Medulla oblongata (tissue), 1 donor: ENCODE results near the gene PDE7B.
A peak's percentile ranks its signal among the peaks of the same experiment; 100 is the strongest.

Source experiments
- DNase-seq: peaks from one replicate; pipeline ENCODE4 v3.0.0-alpha.2; 2015; ENCODE audit errors: extremely low spot score

Gene PDE7B

DNA sequence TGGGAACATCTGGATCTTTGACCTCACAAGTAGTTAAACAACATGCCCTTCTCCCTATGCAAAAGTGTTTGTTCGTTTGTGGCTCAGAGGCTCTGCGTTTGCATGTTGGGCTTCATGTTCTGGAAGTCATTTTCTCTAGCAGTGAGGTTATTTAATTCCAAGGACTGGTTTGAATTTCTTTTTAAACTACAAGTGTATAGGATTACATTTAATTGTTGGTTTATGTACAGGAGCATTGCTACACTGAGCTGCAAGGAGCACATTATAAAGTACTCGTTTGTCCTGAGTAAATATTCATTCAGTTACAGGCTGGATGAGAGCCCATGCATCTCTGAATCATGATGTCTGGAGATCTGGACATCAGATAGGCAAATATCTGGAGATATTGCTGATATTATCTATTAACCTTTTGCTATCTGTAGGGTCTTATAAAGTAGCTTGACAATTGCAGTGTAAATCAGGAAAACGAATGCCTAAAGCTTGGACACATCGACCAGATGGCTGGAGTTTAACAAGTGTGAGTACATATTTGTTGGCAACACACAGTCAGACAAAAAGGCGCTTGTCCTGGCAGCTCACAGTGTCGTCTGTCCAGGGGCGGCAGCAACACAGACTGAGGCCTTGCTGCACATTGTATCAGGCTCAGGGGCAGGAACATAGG lies 84.6 kb downstream of the PDE7B start:
- DNase-seq = peak; percentile 51

DNA sequence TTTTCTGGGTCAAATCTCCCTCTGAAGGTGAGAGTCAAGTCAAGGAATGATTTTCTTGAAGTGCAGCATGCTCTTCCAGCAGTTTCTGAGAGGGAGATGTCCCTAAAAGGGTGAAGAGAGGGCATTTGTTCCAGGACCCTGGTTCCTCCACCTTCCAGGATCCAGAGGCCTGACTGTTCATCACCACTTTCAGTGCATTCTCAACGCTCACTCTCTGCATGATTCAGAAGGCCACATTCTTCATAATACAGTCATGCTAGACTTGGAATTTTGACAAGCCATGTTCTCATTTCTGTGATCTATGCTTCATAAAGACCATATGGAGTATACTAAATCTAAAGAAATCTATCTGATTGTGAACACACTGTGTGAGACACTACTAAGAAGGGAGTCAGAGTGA lies 85.1 kb downstream of the PDE7B start:
- DNase-seq = no peak

DNA sequence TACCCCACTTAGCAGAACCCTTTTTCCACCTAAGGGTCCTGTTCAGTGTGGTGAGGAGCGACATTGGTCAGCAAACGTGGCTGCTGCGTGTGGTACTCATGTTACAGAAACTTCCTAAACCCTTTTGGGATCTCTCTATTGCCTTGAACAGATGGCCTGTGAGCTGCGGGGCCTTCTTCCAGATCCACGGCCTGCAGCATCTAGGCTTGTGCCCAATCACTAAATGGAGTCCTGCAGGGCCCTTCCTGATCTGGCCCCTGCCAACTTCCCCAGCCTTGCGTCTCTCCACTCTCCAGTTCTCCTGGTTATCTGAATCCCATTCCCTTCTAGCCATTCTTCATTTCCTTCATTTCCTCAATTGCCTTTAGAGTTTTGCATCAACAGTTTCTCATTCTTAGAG lies 85.6 kb downstream of the PDE7B start:
- DNase-seq = no peak

DNA sequence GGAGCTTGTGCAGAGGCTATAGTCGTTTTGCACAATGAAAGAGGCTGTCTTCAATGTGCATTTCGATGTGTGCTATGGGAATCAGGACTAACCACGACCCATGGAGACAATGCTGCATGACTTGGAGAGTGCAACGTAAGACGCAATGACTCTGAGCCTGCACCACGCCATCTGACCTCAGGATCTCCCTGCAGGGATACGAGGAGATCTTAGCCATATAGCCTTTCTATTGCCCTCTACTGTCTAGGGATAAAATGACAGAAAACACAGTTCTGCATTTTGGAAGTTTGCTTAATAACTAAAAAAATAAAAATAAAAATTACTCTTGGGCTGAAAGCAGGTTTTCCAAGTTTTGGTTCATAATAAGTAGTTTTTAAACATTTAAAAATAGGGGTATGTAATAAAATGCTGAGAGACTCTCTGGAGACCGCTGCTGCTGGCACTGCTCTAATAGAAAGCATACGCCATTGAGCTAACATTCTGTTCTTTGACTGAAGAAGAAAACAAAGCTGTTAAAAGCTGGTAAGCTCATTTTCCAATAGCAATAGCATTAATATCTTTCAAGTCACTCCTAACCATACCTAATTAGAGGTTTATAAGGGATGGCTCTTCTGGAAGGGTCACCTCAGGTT lies 87.2 kb downstream of the PDE7B start:
- DNase-seq = peak; percentile 32

DNA sequence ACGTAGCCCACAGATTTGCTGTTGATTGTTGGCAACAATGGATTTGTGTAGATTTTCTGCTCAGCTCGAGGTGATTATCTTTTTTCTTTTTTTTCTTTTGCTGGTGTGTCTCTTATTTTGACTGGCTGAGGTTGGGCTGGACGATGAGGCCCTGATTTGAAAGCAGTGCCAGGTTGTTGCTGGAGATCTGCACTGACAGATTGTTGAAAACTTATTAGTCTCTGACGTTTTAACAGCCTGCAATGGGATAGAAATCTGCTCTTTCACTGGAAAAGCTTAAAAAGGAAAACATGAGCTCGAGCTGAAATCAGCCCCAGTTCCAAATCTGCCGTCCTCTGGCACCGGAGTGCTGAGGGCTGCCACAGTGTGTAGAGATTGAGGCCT lies 87.7 kb downstream of the PDE7B start:
- DNase-seq = peak; percentile 11

DNA sequence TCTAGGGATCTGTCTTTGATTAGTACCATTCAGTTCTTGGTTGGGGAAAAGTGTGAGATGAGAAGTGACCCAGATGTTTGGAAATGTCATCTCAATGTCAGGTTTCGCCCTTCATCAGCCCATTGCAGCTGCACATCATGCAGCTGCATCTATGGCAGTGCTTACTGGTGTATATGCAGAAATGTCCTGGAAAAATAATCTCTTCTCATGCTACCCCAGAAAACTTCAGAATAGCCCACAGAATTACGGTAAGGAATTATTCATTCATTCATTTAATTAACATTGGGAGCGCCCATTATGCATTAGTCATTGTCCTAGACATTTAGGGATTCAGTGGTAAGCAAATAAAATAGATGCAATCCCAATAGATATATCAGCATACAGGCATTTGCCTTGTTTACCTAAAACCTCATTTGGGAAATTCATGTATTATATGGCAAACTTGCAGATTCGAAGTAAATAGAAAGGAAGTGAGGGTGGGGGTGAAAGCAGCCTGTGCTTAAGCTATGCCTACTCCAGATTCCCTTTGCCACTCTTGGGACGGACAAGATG lies 89.2 kb downstream of the PDE7B start:
- DNase-seq = no peak

DNA sequence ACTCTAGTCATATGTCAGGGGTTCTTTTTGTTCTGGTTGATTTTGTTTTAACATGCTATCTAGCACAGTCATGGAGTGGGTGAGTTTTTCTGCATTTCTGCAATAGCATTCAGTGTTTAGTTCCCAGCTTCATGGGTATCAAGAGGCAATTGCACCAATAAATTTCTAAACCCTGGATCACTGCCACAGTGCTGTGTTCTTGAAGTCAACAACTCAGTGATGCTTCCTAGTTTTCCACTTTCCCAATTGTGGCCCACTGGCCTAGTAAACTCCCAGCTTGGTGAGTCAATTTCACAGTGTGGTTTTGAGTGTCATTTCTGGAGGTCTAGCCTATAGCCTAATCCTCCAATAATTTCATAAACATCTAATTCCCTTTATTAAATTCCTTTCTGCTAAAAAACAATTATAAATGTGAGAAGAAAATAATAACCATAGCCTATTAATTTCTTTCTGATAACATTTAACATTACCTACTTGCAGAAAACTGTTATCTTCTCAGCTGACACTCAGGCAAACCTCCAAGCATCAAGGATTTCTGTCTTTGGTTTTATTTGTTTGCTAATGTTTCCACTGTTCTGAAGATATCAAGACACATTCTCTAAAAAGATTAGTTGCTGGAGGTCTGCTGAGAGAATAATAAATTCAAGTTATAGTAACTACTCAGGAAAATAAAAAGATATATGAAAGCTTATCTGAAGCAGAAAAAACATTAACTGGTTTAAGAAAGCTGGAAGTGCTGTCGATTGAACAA lies 89.9 kb downstream of the PDE7B start:
- DNase-seq = no peak

DNA sequence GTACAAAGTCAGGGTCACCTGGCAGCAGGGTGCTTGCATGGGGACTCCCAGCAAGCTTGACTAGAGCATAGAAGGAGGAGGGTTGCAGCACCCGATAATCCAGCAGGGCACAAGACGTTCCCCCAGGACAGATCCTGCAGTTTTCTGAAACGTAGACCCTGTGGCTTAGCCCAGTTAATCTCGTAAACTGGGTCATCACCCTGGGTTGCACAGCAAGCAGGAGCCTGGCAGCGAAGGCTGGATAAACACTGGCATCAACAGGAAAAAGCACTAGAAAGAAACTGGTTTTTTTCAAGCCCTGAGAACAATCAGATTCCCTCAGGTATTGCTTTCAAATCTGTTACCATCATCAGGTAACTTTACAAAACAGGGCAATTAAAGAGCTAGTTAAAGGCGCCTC lies 92.6 kb downstream of the PDE7B start:
- DNase-seq = no peak

DNA sequence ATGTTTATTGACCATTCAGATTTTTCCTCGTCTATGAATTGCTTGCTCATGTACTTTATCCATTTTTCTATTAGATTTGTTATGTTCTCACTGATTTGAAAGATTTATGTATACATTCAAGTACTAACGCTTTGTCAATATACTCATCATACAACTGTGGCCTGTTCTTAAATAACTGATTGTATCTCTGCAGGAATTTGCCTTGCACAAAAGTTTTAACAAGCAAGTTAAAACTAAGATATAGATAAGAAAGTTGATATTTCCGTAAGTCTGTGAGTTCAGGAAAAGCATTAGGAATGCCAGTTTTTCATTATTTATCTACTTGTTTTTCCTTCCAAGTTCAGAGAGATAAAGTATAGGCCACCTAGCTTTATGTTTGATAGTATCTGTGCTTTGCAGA lies 95.2 kb downstream of the PDE7B start:
- DNase-seq = no peak

DNA sequence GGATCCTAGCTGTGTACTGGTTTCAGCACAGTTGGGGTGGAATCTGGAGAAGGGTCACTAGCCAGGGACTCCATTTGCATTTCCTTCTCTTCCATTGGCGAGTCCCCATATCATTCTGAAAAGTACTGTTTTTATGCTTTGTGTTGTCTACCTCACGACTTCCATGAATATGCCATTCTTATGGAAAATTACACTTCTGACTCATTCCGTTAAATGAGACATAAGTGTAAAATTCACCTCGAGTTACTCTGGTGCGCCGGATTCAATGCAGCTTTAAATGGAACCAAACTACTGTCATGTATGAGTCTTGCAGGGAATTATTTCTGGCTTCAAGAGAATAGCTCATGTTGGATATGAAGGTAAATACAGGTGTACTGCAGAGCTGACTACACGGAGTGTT lies 99.2 kb downstream of the PDE7B start:
- no peak for DNase-seq

DNA sequence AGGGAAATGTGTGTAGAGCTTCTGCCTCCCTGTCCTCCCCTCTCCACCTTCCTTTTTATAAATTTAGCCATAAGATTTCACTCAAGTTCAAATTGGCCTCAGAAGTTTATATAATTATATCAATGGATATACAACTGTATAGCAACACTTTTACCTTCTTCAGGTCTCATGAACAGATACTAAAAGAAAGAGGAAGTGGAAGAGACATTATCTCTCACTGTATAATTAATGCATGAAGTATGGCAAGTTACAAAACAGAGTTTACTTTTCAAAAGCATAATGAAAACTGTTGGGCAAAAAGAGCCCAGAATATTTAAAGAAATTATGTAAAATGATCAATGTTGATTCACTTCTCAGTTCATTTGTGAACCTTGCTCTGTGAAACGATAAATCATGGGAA lies 99.7 kb downstream of the PDE7B start:
- DNase-seq = no peak

DNA sequence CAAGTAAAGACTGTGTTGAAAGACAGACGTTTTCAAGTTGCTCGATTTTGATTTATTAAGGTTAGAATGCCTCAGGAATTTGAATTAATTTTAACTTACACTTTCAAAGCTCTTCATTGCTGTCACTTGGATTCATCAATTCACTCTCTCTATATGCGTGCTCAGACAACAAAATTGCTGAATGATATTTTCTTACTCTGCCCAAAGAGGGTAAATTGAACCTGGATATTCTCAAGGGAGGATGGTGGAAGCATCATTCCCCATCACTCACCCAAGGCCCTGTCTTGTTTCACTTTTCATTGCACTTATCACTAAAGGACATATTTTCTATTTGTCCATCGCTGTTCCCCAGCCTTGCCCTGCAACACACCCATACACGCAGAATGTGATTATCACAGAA lies 102.3 kb downstream of the PDE7B start:
- DNase-seq = no peak

DNA sequence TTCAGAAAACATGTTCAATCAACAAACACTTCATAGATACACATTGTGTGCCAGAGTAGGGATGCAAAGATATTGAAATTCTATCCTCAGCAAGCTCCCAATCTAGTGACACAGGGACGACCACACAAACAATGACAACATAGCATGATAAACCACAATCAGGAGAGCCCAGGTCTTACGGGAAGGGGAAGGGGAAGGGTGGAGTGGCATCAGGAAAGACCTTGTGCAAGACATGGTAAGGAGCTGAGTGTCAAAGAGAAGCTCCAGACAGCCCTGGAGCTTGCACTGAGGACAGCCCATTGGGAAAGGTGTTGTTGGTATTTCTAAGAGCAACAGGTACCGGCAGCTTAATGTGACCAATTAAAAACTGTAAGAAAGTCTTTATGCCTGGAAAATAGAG lies 103.6 kb downstream of the PDE7B start:
- DNase-seq = no peak

DNA sequence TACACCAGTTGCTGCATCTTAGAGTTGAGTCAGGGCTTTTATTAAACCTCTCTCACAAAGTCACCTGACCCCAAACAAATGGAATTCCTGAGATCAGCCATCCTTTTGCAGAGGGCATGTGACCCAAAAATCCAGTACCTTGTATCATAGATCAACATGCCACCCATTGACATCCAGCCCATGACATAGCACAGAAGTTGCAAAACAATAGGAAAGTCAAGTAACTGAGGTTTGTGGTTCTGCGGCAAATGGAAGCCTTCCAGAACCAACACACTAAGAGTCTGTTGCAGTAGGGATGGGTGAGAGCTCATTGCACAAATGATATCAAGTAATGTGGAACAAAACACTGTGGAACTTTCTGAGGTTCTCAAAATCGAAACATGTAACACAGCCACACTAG lies 111.2 kb downstream of the PDE7B start:
- no peak for DNase-seq

DNA sequence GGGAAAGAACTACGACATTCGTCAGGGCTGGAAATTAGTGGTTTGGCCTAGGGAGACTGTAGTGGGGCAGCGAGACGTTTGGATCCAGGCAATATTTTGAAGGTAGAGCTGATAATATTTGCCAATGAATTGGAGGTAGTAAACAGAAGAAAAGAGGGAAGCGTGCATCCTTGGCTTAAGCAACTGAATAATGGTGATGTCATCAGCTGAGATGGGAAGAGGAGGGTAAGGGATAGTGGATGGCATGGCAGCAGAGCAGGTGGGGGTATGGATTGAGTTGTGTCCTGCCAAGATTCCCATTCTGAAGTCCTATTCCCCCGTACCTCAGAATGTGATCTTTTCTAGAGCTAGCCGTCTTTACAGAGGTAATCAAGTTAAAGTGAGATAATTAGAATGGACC lies 119.2 kb downstream of the PDE7B start:
- DNase-seq = no peak

DNA sequence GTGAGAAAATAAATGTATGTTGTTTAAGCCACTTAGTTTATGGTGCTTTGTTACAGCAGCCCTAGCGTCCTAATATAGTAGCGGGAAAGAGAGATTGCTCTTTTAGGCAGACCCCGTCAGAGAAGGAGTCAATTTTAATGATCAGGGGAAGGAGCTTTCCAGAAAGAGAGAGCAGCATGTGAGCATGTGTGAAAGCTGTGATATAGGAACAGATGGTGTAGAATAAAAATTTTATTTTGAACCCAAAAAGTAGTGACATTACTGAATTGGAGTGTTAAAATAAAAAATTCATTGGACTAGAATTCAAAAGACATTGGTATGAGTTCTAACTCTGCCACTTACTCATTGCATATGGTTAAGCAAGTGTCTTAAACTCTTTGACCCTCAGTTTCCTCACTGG lies 119.8 kb downstream of the PDE7B start:
- no peak for DNase-seq

DNA sequence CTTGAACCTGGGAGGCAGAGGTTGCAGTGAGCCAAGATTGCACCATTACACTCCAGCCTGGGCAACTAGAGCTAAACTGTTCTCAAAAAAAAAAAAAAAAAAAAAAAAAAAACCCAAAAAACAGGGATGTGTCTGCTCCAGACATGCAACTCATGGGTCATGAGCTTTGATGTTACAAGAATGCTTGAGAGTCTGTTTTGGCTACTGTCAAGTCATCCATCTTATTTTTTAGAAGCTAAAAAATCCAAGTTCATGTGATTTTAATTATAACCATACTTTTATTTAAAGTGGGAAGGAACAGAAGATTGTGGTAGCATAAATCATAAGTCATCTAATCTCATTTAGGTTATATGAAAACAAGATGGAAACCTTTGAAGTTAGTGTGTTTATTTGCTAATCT lies 120.6 kb downstream of the PDE7B start:
- no peak for DNase-seq

DNA sequence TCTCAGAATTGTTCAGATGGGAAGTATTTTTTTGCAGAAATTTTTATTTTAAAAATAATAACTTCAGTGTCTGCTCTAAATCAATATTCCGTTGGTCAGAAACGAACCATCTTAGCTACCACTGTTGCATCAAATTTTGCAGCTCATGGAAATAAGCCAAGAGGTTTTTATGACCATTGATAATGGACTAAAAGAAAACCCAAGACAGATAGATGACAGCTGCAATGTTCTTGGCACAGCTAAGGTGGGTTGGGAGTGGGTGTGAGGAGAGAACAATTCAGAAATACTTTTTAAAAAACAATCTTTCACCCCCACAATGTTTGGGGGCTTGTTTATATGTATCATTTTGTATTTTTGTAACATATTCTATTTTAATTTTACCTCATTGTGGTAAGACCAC lies 121.1 kb downstream of the PDE7B start:
- DNase-seq = no peak

DNA sequence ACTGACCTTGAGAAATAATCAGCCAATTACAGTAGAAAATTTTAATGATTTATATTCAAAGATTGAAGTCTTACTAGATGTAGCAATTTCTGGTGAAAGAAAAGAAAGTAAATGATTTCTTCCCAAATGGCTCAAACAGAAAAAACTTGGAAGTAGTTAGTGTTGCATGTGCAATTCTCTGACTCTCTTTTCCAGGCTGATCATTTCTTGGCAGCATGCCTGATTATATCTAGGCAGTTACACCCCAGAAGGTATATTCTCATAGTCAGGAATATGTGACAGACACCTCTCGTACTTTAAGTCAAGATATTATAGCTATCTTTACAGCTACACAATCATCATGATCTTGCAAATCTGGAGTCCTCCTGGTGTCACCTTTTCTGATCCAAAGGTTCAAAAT lies 122.9 kb downstream of the PDE7B start:
- no peak for DNase-seq

DNA sequence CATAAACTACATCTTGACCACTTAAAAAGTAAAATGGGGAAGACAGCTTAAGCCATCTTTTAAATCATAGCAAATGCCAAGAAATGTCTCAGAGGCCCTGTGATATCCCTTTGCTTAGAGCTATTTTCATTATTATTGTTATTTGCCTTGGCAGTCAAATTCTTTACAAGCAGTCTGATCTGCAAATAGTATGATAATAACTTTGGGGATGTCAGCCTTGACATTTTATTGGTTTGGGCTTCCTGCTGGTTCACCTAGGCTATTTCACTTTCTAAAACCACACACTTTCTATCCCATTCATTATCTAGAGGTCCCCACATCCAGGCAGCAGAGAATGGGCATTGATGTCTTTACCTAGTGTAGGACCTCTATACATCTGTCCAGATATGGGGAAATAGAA lies 125.1 kb downstream of the PDE7B start:
- DNase-seq = no peak

DNA sequence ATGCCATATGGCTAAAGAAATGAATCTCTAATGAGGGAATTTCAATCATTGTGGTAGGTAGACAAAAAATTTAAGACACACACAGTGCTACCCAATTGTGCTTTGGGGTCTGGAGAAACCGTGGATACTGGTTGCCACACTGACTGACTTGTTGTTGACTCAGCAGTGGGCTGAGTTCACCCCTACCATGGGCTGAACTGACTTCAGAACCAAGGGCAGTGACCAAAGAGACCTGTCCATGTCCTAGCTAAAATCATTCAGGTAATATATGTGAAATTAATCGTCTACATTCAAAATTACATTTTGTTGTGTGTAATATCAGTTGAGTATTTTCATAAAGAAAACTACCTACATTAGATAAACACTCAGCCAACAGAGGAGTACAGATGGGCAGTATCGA lies 131.6 kb downstream of the PDE7B start:
- no peak for DNase-seq

DNA sequence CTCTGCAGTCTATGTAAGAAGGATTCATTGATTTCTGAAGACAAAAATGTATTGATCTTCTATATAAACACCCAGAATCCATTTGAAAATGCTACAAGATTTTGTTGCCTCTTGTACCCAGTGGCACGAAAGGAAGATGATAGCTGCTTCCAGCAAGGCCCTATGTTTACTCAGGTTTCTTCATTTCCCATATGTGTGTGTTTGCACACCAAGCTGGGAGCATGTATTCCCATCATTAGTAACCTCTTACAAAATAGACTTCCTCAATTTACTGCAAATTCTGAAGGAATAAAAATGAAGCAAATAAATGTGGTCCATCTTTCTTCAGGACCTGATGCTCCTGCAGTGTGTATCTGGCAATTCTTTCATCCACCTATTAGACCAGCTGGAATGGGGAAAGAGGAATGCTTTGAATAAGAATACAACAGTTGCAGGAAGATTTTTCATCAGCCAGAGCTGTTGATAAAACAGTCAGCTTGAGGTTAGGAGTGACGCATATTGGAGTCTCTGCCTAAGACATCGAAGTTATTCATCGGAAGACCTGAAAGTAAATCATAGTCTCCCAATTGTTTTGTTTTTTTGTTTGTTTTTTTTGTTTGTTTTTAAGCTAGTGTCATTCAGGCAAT lies 132.3 kb downstream of the PDE7B start:
- DNase-seq = no peak

DNA sequence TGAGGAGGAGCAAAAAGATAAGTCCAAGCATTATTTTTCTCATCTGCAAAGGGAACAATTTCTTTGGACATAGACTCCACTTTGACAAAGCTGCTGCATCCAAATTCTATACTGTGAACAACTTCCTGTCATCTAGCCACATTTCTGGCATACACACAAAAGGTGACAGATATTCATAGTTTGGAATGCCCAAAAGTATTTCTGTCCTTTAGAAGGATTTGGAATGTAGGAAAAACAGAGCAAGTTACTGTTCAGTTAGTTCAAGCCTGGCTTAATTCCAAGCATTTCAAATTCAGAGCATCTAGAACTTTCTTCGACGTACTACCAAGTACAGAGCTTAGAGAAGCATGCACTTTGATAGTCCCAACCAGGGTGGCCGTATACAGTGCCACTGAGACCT lies 134.0 kb downstream of the PDE7B start:
- no peak for DNase-seq
